ENCODE data around the gene MORN5.

MORN5 gene

DNA sequence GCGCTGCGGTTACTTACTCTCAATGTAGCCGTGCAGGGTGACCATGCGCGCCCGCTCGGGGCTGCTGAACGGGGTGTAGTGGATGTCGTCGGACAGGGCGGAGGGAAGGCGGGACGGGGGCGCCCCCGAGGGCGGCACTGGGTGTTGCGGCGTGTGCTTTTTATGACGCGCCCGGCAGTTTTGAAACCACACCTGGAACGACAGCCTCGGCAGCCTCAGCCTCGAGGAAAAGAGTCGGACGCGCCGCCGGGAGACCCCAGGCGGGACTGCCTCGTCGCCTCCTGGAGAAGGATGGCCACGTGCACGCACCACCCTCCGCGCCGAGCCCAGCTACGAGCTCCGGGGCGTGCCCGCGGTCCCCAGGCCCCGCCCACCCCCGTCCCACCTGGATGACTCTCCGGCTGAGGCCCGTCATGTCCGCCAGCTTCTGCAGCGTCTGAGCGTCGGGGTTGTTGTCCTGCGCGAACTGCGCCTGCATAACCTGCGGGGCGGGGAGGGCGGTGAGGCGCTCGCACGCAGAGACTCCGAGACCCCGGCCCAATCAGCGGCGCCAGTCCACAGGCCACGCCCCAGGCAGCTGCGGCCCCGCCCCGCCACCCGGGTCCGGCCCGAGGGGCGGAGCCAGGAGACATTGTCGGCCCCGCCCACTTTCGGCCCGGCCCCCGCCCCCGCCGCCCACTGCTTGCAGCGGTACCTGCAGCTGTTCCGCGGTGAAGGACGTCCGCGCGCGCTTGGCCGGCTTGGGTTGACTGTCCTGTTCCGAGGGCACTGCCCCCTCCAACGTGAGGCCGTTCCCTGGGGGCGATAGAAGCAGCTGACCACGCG lies 54.1 kb downstream of the MORN5 start:
- in situ Hi-C loops (cut with HindIII; ENCODE audit: low sequenced_read_pairs): no loop called here

DNA sequence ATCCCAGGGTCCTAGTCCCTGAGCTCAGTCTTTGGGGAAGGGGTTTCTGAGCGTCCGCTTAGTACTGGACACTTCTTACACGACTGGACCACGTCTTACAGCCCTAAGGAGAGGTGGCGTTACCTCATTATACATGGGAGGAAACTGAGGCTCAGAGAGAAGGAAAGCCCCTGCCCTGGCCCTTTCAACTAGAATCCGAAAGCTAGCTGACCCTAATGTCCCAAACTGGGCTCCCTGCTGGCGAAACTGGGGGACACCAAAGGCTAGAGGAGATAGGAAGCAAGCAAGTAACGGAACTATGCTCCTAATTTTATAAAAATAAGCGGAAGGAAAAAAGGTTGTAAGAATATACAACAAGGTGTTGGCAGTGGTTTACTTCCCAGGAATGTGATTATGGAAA lies 54.8 kb downstream of the MORN5 start:
- in situ Hi-C loops (cut with HindIII; ENCODE audit: low sequenced_read_pairs): no loop called here

DNA sequence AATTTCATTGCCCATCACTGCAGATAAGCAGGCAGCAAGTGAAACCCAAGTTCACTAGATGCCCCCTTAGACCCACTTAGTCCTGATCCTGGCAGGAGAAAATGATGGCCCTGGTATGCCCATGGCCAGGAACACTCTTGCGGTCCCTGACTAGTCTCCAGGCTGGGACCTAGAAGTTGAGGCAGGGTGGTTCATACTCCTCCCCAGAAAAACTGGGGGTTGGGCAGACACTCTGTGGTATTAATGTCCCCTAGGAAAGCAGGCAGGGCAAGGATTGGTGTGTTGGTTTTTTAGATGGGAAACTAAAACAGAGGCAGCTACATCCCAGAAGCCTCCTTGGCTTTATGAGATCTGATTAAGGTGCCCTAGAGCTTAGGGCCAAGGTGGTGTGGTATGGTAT lies 56.0 kb downstream of the MORN5 start:
- in situ Hi-C loops (cut with HindIII; ENCODE audit: low sequenced_read_pairs): no loop called here

DNA sequence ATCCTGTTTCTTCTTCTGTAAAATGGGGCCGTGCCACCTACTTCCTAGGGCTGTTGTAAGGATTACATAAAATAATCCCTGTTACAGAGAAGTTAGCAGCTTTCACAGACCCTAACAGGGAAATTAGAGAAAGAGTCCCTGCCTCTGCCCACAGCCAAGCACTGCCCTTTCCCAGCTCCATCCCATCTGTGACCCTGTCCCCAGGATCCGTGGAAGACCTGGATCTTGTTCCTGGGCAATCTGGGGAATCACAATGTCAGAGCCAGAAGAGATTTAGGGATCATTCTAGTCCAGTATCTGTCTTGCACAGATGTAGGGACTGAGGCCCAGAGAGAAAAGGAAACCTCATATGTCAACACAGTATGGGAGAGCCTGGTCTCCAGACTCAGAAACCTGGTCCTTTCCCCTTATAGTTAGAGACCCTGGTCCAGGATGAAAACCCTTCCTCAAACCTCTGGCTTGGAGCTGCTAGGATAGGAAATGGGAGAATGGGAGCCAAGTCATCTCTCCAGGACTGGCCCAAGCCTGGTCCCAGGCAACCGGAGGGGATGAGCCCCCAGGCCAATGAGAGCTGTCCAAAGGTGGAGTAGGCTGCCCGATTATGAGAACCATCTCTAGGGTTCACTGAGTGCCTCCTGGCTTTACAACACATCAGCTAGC lies 56.6 kb downstream of the MORN5 start:
- in situ Hi-C loops (cut with HindIII; ENCODE audit: low sequenced_read_pairs): no loop called here

DNA sequence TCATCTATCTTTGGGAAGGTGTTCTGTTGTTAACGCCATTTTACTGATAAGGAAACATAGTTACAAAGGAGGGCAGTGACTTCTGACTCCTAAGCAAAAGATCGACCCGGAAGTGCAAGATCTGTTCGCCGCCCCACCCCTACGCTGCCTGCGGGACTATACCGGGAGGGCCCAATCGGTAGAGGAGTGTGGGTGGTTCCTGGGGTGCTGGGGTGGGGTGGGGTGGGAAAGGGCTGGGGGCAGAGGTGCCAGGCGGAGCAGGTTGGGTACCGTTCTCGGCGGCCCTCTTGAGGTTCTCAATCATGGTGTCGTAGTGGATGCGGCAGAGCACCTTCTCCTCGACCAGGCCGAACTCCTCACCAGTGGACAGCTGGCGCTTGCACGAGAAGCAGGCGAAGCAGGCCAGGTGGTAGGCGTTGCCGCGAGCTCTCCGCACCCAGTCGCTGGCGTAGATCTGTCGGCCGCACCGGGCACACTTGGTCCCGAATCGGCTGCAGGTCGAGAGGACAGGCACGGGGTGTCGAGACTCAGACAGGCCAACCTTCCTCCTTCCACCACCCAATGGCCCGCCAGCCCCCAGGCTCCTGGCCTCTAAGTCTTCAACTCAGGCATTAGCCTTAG lies 57.2 kb downstream of the MORN5 start:
- in situ Hi-C loops (cut with HindIII; ENCODE audit: low sequenced_read_pairs): no loop called here

DNA sequence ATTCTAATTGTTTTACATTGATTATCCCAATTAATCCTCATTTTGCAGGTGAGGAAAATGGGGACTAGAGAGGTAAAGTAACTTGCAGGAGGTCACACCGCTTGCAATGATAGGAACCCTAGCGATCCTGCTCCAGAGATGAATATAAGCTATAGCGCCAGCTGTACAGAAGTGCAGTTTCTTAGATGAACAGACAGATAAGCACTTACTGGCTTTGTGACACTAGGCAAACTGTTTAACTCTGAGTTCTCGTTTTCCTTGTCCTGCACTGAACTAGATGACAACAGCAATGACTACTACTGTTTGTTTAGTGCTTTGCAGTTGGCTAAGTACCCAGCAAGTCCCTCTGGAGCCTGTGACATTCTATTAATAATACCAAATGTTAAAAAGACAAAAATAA lies 57.9 kb downstream of the MORN5 start:
- in situ Hi-C loops (cut with HindIII; ENCODE audit: low sequenced_read_pairs): no loop called here

DNA sequence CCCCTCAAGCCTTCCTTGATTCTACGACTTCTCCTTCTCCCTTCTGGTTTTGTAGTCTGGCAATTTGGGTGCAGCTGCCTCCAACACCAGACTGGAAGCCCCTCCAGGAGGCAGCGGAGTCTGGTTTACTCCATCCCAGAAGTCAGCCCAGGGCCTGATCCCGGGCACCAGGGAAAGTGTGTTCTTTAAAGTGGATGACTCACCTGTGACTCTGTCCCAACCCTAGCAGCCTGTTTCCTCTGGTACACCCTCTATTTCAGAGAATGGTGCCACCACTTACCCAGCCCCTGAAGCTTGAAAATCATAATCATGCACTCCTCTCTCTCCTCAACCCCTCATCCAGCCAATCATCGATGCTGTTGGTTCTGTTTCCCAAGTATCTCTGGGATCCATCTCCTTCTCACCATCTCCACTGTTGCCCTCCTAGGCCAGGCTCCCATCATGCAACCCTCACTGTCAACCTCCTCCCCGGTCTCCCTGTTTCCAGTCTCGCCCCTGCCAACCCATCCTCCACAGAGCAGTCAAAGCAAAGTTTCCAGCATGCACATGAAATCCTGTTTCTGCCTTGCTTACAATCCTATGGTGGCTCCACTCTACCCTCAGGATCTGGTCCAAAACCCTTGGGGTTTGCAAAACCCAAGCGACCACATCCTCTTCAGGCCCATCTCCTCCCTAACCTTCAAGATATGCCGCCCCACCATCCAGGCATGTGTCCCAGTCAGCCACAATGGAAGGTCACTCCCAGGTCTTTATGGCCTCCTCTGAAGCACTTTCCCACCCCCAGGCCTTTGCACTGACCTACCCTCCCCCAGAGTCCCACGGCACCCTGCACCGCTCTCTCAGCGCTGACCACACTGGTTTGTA lies 58.6 kb downstream of the MORN5 start:
- in situ Hi-C loops (cut with HindIII; ENCODE audit: low sequenced_read_pairs): no loop called here

DNA sequence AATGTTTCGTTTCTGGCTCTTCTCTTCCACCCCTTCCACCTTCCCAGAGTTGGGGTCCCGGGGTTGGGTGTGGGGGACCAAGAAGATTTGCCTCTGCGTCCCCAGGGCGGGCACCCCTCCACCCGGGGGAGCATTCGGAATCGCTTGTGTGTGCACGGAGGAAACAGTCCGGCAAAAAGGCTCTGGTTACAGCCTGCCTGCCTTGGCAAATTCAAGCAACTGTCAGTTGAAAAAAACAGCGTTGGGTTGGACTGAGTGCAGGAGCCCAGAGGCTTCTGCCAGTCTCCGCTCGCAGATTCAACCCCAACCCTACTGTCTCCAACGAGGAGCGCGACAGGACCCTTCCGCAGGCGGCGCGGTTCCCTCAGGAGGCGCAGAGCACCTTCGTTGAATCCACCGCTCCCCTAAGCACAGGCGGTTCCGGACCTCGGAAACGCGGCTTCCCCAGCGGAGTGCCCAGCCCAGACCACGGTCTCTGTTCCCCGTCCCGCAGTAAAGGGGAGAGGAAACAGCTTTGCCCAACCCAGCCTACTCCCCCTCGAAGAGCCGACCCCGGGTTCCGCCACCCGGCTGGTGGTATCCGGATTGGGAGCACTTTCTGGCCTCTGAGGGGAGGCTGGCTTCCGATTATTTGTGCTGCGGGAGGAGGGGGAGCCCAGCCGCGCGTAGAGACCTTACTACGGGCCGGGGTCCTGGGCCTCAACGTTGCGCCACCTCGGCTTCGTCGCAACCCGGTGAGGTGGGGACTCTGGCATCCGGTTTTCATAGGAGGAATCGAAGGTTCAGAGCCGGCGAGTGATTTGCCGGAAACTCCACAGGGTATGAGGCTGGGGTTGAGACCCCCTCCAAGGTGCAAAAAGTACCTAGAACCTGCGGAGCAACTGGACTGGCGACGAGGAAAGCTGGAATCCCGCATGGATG lies 59.5 kb downstream of the MORN5 start:
- in situ Hi-C loops (cut with HindIII; ENCODE audit: low sequenced_read_pairs): no loop called here

DNA sequence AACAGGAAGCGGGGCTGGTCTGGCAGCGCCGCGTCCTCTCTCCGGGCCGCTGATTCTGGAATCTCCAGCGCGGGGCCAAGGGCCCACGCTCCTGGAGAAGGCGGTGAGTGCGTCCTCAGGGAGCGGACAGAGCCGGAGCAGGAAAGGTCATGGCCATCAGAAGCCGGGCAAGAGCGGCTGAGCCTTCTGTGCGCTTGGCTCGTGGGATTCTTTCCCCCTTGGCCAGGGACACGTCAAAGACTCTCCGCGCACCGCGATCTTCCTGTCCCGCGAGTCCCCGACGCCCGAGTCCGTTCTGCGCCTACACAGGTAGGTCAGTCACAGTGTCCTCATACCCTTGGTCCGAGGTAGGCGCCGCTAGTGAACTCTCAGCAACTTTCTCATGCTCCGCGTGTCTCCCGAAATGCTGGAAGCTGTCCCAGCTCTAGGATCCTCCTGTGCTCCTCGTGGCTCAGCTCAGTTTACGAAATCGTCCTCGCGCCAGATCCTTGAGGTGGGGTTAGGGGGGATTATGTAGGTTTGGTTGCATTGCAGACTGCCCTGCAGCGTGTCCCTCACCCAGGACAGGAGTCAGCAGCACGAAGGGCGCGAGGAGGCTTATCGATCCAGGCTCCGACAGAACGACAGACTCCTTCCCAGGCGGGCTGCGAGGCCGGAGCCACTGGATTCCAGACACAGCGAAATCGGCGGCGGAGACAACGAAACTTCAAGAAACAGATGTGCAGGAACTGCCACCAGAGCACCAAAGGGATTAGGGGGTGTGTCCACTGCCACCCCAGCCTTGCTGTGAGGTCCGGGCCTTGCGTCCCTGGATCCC lies 60.4 kb downstream of the MORN5 start:
- in situ Hi-C loops (cut with HindIII; ENCODE audit: low sequenced_read_pairs): loop anchor here (5.0 kb wide), 1 partner anchor 98 kb away; no protein-coding TSS in a partner anchor

DNA sequence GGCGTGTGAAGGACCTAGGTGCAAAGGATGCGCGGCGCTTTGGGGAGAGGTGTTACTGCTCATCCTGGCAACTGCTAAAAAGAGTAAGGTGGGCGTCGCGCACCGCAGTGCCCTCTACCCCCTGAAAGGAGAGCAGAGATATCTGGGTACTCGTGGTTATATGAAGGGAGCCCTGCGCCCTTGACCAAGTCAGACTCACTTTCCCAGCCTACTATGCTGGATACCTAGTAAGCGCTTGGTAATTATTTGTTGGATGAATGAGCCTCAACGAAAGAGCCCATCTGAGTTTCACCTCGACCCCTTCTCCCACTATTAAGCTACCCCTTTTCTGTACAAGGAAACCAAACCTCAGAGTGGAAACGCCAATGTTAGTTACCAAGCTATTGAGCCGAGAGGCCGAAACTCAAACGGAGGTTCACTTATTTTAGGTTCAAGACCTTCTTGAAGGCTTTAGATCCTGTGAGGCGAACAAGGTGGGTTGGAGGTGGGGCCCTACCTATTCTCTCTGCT lies 61.0 kb downstream of the MORN5 start:
- in situ Hi-C loops (cut with HindIII; ENCODE audit: low sequenced_read_pairs): loop anchor here (5.0 kb wide), 1 partner anchor 98 kb away; no protein-coding TSS in a partner anchor

DNA sequence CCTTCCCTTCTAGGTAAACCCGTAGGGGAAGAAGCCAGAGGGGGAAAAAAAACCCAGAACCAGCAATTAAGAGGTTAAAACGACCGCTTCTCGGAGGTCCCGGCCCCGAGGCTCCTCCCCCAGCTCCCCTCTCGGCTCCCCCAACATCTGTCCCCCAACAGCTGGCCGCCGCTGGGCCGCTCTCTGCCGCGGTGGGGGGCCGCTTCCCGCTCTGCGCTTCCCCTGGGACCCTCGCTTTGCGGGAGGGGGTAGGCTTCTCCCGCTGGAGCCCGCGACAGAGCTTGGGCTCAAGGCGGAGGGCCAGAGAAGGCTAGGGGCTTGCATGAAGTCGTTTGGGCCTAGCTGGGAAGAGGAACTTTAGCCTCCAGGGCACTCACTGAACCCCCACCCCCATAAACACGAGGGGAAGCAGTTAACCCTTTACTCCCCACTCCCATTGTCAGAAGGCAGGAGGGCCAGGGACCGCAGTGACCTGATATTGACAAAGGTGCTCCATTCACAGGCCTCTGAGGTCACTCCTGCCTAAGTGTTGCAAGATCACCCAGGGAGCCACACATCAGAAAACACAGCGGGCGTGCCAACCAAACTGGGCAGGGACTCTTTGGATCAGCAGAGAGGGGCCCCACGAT lies 61.6 kb downstream of the MORN5 start:
- in situ Hi-C loops (cut with HindIII; ENCODE audit: low sequenced_read_pairs): loop anchor here (5.0 kb wide), 1 partner anchor 99 kb away; no protein-coding TSS in a partner anchor

DNA sequence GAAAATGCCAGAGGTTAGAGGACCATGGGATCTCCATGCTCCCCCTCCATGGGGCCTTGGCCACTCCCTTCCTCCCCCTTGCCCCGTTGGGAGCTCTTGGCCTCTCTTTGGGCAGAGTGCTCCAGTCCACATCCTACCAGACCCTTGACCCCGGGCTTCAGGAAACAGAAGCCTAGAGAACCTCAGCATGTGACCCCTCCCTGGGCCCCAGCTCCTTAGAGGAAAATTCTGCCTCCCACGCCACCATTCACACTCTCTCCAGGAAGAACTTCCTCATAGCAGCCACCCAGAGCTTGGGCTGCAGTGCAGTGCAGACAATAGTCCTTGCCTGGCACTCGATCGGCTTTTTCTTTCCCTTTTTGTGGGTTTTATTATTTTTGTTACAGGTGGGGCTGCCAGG lies 63.1 kb downstream of the MORN5 start:
- in situ Hi-C loops (cut with HindIII; ENCODE audit: low sequenced_read_pairs): loop anchor here (5.0 kb wide), 1 partner anchor 100 kb away; no protein-coding TSS in a partner anchor

DNA sequence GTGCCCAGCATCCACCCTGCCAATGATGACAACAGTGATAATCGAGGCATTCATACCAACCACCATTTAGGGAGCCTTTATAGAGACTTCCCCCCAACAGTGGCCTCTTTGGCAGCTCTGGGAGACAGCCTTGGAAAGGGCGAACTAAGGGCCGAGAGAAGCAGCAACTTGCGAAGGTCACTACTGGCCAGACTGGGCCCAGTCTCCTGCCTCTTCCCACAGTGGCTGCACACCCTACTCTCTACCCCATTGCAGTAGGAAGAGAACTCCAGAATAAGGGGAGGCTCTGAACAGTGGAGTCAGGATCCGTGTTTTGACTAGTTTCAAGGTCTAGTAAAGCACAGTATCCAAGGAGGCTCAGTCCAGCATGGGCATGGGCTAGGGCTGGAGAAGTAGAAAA lies 63.7 kb downstream of the MORN5 start:
- in situ Hi-C loops (cut with HindIII; ENCODE audit: low sequenced_read_pairs): loop anchor here (5.0 kb wide), 1 partner anchor 101 kb away; no protein-coding TSS in a partner anchor

DNA sequence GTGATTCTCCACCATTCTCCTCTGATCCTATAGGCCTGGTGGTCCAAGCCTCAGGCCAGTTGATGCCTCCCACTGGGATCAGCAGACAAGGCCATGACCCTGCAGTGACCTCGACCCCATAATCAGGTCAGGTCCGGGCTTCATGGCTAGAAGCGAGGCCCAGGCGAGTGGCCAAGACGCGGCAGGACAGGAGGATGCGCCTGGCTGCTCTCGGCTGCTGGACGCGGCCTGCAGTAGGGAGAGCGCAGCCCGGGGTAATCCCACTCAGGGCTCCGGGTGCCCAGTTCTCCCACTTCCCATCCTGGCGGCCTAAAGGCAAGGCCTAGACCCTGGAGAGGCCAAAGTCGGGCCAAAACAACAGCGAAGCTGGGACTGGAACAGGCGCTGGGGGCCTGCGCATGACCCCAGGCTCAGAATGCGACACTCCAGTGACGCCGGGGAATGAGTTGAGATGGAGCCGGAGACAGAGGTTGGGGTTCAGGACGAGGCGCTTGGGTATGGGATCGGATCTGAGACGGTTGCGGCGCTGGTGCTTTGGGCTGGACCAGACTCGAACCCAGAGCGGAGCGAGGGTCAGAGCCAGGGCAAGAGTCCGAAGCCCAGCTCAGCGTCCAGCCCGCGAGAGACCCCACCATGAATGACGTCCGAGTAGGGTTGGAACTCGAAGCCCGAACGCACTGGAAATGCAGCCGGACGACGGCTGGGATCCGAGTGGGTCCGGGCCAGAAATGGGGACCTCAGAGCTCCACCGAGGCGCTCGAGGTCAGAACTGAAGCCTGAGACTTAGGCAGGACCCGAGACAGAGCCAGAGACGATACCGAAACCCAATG lies 65.8 kb downstream of the MORN5 start:
- in situ Hi-C loops (cut with HindIII; ENCODE audit: low sequenced_read_pairs): no loop called here

DNA sequence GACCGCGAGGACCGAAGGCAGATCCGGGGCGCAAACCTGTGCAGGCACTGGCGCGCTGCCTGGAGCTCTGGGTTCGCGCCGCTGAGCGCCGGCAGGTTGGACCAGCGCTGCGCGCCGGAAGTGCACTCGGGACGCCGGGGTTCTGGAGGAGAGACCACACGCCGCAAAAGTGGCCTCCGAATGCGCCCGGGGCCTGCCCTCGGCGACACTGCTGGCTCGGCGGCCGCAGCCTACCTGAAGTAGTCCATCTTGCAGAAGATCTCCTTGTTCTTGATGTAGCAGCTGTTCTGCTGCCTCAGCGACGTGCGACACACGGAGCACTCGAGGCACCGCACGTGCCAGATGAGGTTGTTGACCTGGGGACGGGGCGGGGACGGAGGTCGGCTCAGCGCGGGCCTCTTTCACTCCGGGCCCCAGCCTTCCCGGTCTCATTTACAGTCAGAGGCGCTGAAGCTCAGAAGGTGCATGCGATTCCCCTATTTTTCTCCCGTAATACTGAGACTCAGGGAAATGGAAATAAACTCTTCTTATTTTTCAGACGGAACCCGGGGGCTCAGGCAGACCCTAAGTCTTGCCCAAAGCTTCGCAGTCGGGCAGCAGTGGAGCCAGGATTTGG lies 66.5 kb downstream of the MORN5 start:
- in situ Hi-C loops (cut with HindIII; ENCODE audit: low sequenced_read_pairs): no loop called here

DNA sequence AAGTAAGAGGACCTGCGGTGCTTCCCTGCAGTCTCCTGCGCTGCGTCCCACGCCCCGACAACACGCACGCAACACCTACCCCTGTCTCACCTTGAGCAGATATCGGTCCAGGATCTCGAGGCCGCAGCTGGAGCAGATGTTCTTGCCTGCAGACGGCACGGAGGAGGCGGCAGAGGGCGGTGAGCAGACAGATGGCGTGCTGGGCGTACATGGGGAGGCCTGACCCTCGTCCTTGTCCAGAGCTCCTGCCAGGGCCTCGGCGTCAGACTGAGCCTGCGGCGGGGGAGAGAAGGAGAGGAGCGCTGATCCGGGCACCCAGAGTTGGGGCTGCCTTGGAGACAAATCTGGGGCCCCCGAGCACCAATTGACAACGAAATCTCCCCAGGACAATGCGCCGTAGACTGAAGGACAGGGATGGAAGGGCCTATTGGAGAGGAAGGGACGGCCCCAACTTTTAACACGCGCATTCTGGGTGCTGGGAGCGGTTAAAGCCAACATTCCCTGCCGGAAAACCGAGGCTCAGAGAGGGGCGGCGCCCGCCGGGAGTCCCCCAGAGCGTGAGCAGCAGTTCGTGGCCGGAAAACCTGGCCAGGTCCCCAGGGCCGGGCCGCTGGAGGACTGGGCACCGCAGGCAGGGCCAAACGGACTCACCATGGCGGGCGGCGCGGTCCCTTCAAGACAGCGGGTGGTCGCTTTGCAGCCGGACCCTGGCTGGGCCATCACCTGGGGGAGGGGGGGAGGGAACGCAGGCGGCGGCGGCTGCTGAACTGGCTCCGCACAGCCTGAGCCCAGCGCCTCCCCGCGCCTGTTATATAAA lies 67.3 kb downstream of the MORN5 start:
- in situ Hi-C loops (cut with HindIII; ENCODE audit: low sequenced_read_pairs): no loop called here

All from endothelial cell of hepatic sinusoid (primary cell).